Testis (tissue), 2 donors: ENCODE measurements around the gene SMARCAD1.

Source experiments
- POLR2A ChIP-seq: fragments of 450-650 bp; IDR thresholded peaks from one replicate; pipeline ENCODE4 v1.6.1; 2017; ENCODE audit warnings: antibody characterized with exemption, mild to moderate bottlenecking, moderate library complexity
- TF ChIP-seq, protein P1 (sequence below), 3 experiments: fragments of 450-650 bp in 2 of 3; fragments of 200-600 bp in 1 of 3; sonication (generic) in 1 of 3; IDR thresholded peaks; one replicate each; pipeline ENCODE4 v1.5.1; 2016 to 2019; ENCODE audit warnings: antibody characterized with exemption in 3 of 3, mild to moderate bottlenecking in 2 of 3, moderate library complexity in 1 of 3

DNA sequence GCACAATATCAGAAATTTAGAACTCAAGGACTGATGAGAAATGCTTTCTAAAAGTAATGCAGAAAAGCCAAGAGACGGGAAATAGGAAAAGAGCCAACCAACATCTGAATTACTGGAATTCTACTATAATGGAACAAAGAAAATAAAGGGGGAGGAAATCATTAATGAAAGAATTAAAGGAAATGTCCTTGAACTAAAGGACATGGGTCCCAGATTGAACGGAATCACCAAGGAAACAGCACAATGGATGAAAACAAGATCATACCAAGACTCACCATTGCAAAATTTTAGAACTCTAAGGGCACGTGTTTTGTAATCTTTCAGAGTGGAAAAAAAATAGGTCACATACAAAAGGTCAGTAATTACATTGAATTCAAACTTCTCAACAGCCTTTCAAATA lies 99.0 kb downstream of the SMARCAD1 start:
- TF ChIP-seq, protein P1, sequence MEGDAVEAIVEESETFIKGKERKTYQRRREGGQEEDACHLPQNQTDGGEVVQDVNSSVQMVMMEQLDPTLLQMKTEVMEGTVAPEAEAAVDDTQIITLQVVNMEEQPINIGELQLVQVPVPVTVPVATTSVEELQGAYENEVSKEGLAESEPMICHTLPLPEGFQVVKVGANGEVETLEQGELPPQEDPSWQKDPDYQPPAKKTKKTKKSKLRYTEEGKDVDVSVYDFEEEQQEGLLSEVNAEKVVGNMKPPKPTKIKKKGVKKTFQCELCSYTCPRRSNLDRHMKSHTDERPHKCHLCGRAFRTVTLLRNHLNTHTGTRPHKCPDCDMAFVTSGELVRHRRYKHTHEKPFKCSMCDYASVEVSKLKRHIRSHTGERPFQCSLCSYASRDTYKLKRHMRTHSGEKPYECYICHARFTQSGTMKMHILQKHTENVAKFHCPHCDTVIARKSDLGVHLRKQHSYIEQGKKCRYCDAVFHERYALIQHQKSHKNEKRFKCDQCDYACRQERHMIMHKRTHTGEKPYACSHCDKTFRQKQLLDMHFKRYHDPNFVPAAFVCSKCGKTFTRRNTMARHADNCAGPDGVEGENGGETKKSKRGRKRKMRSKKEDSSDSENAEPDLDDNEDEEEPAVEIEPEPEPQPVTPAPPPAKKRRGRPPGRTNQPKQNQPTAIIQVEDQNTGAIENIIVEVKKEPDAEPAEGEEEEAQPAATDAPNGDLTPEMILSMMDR (IDR thresholded peaks at IDR 0.05): no peak
- no peak for TF ChIP-seq POLR2A
